Choroid plexus epithelial cell (primary cell): ENCODE results near the gene S1PR3.

ENCODE experiments used
- DNase-seq: peaks from one replicate; pipeline ENCODE4 v3.0.0-alpha.2; 2010; ENCODE audit warnings: low read depth
- H3K4me3 ChIP-seq: 2 replicates; pipeline ENCODE4 v1.5.1; 2011; ENCODE audit warnings: low read depth, mild to moderate bottlenecking, control low read depth, low read length, moderate library complexity
- TF ChIP-seq, protein P1 (sequence below): conservative IDR thresholded peaks from 2 replicates; pipeline ENCODE4 v1.5.1; 2011; ENCODE audit warnings: low read depth, mild to moderate bottlenecking, control low read depth, inconsistent platforms, low read length, moderate library complexity

S1PR3 gene

DNA sequence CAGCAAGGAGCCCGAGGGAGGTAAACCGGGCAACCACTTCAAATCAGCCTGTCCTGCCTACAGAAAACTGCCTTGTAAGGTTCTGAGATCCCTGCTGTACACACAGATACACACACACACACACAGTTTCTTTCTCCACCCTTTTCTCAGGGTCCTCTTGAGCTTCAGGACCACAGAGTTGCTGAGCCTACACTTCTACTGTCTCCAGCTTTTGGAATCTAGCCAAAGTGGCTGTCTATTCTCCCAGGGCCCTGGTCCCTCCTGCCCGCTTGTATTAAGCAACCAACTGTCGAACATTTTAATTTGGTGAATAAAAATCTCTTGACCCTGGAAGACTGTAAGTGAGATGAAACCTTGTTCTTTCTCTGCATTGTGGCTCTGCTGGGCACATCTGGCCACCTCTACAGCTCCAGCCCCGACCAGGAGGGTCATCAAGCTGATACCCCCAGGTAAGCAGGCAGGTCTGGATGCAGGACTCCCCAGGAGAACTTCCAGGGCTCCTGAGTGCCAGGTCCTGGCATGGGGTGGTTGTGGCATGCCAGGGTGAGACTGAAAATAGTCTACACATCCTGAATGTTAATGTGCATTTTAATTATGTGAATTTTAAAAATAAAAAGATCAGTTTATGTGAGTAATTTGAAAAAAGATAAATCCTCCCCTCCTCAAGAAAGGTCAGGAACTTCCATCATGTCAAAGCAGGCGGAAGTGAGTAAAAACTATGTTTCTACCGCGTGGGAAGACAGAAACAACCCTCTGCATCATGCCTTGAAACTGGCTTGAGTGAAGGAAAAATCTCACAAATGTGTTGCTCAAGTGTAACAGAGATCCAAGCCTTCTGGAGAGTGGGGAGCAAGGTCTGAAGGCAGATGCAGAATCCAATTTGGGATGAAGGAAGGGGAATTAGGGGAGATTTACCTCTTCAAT lies 15.0 kb upstream of the S1PR3 start:
- no peak for DNase-seq
- TF ChIP-seq, protein P1, sequence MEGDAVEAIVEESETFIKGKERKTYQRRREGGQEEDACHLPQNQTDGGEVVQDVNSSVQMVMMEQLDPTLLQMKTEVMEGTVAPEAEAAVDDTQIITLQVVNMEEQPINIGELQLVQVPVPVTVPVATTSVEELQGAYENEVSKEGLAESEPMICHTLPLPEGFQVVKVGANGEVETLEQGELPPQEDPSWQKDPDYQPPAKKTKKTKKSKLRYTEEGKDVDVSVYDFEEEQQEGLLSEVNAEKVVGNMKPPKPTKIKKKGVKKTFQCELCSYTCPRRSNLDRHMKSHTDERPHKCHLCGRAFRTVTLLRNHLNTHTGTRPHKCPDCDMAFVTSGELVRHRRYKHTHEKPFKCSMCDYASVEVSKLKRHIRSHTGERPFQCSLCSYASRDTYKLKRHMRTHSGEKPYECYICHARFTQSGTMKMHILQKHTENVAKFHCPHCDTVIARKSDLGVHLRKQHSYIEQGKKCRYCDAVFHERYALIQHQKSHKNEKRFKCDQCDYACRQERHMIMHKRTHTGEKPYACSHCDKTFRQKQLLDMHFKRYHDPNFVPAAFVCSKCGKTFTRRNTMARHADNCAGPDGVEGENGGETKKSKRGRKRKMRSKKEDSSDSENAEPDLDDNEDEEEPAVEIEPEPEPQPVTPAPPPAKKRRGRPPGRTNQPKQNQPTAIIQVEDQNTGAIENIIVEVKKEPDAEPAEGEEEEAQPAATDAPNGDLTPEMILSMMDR = no peak
- no peak overlapping the region for H3K4me3 ChIP-seq

DNA sequence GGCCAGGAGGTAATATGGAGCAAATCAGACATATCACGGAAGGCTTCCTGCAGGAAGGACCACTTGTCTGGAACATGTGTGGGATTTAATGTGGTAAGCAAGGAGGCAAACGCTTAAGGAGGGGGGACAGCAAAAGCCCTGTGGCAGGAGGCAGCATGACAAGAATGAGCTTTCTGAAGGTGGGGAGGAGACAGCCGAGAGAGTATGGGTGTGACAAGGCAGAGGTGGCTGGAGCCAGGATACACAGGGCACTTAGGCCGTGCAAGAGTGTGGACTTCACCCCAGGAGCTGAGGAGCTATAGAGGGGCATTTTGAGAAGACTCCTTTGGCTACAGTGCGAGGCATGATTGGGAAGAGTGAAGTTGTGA lies 14.4 kb upstream of the S1PR3 start:
- no peak for DNase-seq
- TF ChIP-seq, protein P1 = no peak
- H3K4me3 ChIP-seq = no peak overlapping the region

DNA sequence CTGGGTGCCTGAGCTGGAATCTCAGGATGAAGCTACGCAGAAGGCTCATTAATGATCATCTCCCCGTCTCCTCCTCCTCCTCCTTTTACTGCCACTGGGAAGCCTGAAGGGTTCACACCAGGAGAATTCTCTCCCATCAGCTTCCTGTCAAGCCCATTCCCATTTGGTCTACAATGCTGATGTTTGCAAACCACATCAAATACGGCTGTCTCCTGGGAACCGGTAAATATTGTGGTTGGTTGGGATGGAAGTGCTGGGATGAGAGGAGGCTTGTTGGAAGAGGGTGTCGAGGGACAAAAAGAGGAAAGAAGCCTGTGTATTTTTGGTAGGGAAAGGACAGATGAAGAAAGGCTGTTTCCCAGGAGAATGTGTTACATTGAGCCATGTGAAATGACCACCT lies 13.2 kb upstream of the S1PR3 start:
- TF ChIP-seq, protein P1 = no peak
- no peak for DNase-seq
- no peak overlapping the region for H3K4me3 ChIP-seq

DNA sequence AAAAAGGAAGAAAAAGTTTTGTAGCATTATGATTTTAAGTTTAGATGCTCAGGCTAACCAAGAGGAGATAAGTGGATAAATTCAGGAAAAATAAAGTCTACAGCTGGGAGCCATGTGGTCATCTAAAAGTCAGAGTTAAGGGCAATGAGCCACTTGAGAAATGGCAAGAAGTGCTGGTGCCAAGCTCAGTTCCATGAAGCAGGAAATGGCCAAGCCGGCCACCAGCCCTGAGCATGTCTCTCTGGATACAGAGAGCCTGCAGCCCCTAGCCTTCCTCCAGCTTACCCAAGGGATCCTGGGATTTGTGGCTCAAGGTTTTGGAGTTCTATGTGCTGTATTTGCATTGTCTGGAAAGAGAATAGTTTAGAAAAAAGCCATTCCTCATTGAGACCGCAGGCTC lies 12.2 kb upstream of the S1PR3 start:
- TF ChIP-seq, protein P1 = no peak
- H3K4me3 ChIP-seq = no peak overlapping the region
- no peak for DNase-seq

DNA sequence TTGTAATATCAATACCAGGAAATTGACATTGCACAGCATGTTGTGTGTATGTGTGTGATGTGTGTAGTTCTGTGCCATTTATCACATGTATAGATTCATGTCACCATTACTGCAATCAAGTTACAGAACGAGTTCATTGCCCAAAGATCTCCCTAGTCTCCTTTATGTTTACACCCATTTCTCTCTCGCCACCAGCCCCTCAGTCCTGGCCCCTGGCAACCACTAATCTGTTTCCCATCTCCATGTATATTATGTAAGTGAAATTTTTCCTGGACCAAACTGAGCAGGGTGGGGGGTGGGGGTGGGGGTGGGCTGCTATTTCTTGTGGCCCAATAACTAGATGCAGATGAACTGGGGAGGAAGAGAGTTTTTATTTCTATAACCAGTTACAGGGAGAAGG lies 11.5 kb upstream of the S1PR3 start:
- DNase-seq = no peak
- TF ChIP-seq, protein P1 = no peak
- H3K4me3 ChIP-seq = no peak overlapping the region

DNA sequence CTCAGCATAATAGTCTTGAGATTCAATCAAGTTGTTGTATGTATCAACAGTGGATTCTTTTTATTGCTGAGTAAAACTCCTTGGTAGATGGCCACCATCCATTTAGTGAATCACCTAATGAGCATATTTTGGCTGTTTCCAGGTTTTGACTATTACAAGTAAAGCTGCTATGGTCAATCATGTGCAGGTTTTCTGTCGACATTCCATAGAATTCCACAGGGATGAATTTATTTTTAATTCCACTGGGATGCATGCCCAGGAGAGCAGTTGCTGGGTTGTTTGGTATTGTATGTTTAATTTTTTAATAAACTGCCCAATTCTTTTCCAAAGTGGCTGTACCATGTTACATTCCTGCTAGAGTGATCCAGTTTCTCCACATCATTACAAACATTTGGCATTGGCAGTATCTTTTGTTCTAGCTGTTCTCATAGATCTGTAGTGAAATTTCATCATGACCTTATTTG lies 10.5 kb upstream of the S1PR3 start:
- TF ChIP-seq, protein P1 = no peak
- DNase-seq = no peak
- no peak overlapping the region for H3K4me3 ChIP-seq
